Breast epithelium (tissue), 4 donors: ENCODE measurements around the gene LRCH4. TPM values are rescaled to one million over a fixed set of nuclear protein-coding genes. Genes with fewer than 3 reads are reported as not detected.
"Not testable (repeated sequence)": the region's sequence is repeated elsewhere in the genome, so short reads cannot be mapped to it uniquely, and the experiment has no call there.

Experiments used
- DNase-seq, 2 donors: peaks; one replicate each; pipeline ENCODE4 v3.0.0-alpha.2; 2019; ENCODE audit warnings: low spot score in 2 of 2
- H3K27ac ChIP-seq, 2 donors: fragments of 200-600 bp; sonication (generic) in 1 of 2; one replicate each; pipeline ENCODE4 v1.5.1; 2016 to 2019; ENCODE audit warnings: mild to moderate bottlenecking in 1 of 2
- H3K27me3 ChIP-seq, 2 donors: fragments of 200-600 bp; sonication (generic) in 1 of 2; one replicate each; pipeline versions ENCODE4 v1.5.1 to v1.6.0; 2017 to 2019; ENCODE audit warnings: control low read depth in 1 of 2, mild to moderate bottlenecking in 1 of 2
- H3K36me3 ChIP-seq: fragments of 200-600 bp; one replicate; pipeline ENCODE4 v1.5.1; 2019
- H3K4me1 ChIP-seq, 2 donors: fragments of 200-600 bp; sonication (generic); one replicate each; pipeline ENCODE4 v1.5.1; 2016 to 2019; ENCODE audit warnings: control low read depth in 1 of 2
- H3K4me3 ChIP-seq, 3 donors: fragments of 200-600 bp; sonication (generic); 1 replicate in 2 of 3; 2 replicates in 1 of 3; pipeline ENCODE4 v1.5.1; 2016 to 2019; ENCODE audit warnings: mild to moderate bottlenecking in 3 of 3, moderate library complexity in 2 of 3
- H3K9me3 ChIP-seq, 2 donors: fragments of 200-600 bp; sonication (generic) in 1 of 2; one replicate each; pipeline ENCODE4 v1.5.1; 2016 to 2019; ENCODE audit warnings: control low read depth in 1 of 2
- POLR2A ChIP-seq: fragments of 450-650 bp; IDR thresholded peaks from one replicate; pipeline ENCODE4 v1.6.1; 2016; ENCODE audit warnings: antibody characterized with exemption, mild to moderate bottlenecking, moderate library complexity
- POLR2AphosphoS5 ChIP-seq, 3 donors: sonication (generic); formaldehyde crosslinking; IDR thresholded peaks; one replicate each; pipeline ENCODE4 v1.6.1; 2017; ENCODE audit warnings: antibody characterized with exemption in 3 of 3
- intact Hi-C: fragments of 100-400 bp; cut with DNase I; formaldehyde crosslinking; loops from one replicate; pipeline ENCODE4 v1.15.1; 2023; ENCODE audit warnings: low total_unique reads
- total RNA-seq, 3 donors: library from RNA; depleted of rRNA; stranded (reverse); fragments of >200 nt; gene quantifications; one replicate each; pipeline ENCODE4 v1.1.0, GENCODE V29; 2016
- TF ChIP-seq, protein P1 (sequence below), 3 donors: fragments of 450-650 bp; IDR thresholded peaks; one replicate each; pipeline ENCODE4 v1.5.1; 2016 to 2017; ENCODE audit warnings: antibody characterized with exemption in 3 of 3, mild to moderate bottlenecking in 3 of 3, moderate library complexity in 3 of 3

Gene LRCH4
- total RNA-seq, 3 donors from 2014 or later = 49.6 to 89.1 (median 88.1) TPM

DNA sequence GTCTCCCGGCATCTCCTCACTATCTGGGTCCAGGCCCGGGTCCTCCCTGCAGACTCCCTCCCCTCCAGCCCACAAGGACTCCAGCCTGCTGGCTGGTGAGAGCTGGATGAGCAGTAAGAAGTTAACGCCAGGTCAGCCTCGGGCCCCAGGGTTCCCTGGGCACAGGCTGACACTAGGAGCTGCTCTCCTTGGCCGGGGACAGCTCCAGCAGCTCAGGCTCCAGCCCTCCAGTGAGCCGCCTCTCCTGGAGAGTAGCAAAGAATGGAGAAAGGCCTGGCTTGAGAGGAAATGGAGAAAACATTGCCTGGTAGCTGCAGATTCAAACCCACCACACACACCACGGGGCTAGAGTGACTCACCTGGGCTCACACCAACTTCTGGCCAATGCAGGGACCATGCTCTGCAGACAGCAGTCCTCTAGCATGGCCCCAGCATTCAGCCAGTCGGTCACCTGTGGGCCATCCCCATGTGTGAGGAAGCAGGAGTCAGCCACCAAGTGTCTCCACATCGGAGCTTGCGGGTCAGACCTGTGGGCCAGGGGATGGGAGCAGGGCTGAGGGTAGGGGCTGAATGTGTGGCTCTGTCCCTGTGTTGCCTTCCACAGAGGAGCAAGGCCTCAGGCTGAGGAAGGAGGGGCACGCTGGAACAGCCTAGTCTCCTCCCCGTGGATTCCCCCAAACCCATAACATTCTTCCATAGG lies 18.7 kb downstream of the LRCH4 start:
- H3K4me3 ChIP-seq = no peak overlapping the region
- no peak overlapping the region for H3K27ac ChIP-seq
- peaks cover 0 to 4% of the 10 kb centered on the region in 2 donors for H3K4me1 ChIP-seq
- intact Hi-C loops = no loop called here
- DNase-seq = peak in 1 of 2 donors; percentile 46
- H3K27me3 ChIP-seq = no peaks in the 10 kb centered on the region
- TF ChIP-seq, protein P1, sequence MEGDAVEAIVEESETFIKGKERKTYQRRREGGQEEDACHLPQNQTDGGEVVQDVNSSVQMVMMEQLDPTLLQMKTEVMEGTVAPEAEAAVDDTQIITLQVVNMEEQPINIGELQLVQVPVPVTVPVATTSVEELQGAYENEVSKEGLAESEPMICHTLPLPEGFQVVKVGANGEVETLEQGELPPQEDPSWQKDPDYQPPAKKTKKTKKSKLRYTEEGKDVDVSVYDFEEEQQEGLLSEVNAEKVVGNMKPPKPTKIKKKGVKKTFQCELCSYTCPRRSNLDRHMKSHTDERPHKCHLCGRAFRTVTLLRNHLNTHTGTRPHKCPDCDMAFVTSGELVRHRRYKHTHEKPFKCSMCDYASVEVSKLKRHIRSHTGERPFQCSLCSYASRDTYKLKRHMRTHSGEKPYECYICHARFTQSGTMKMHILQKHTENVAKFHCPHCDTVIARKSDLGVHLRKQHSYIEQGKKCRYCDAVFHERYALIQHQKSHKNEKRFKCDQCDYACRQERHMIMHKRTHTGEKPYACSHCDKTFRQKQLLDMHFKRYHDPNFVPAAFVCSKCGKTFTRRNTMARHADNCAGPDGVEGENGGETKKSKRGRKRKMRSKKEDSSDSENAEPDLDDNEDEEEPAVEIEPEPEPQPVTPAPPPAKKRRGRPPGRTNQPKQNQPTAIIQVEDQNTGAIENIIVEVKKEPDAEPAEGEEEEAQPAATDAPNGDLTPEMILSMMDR (IDR thresholded peaks at IDR 0.05) = no peak
- no peak for TF ChIP-seq POLR2A
- TF ChIP-seq POLR2AphosphoS5 (IDR thresholded peaks at IDR 0.05) = no peak
- H3K9me3 ChIP-seq = no peaks in the 10 kb centered on the region
- no peaks in the 10 kb centered on the region for H3K36me3 ChIP-seq

DNA sequence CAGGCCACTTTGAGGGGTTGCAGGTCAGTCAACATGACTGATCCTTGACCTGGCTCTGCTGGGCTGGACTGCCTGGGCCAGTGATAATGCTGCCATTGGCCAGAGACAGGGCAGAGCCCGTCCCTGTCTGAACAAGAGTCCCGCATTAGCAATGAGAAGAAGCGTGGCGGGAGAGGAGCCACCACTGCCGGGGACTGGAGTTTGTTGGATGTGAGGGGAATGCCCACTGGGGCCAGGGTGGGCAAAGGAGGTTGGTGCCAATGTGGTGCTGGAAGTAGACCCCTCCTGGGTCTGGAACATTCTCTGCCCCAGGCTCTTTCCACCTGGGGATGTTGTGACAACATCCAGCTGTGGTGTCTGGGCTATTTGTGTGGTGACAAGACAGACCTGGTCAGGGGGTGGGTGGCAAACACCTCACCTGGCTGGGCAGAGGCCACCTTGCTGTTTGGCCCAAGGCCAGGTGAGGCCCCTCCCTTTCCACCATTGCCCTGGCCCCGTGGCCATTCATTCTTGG lies 19.9 kb downstream of the LRCH4 start:
- no peak overlapping the region for H3K4me3 ChIP-seq
- peaks cover 0 to 4% of the 10 kb centered on the region in 2 donors for H3K4me1 ChIP-seq
- intact Hi-C loops = no loop called here
- peak in 1 of 2 donors; percentile 47 for DNase-seq
- no peaks in the 10 kb centered on the region for H3K27me3 ChIP-seq
- TF ChIP-seq POLR2A (no peak), POLR2AphosphoS5 (IDR thresholded peaks at IDR 0.05) (no peak)
- TF ChIP-seq, protein P1 (IDR thresholded peaks at IDR 0.05) = no peak
- H3K27ac ChIP-seq = no peak overlapping the region
- no peaks in the 10 kb centered on the region for H3K36me3 ChIP-seq
- no peaks in the 10 kb centered on the region for H3K9me3 ChIP-seq

DNA sequence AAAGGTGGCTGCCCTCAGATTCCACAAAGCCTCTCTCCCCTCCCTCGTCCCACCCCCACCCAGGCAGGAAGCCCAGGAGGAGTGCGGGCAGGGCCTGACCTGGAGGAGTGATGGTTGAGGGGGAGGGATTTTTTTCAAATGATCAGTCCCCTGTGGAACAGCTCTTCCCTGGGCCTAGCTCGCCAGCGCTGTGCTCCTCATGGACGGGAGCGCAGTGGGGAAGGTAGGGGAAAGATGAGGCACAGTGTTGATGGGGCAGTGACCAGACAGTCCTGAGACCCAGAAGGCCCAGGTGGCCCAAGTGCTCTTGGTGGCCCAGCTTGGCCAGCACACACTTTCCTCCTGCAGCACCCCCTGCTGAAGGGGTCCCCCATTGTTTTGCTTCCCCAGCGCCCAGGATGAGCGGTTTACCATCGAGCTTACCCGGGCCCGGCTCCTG lies 20.8 kb downstream of the LRCH4 start:
- H3K9me3 ChIP-seq = no peaks in the 10 kb centered on the region
- DNase-seq = no peak
- H3K4me3 ChIP-seq = no peak overlapping the region
- H3K36me3 ChIP-seq = no peaks in the 10 kb centered on the region
- TF ChIP-seq POLR2AphosphoS5 (IDR thresholded peaks at IDR 0.05) = no peak
- TF ChIP-seq POLR2A = no peak
- TF ChIP-seq, protein P1 (IDR thresholded peaks at IDR 0.05) = no peak
- H3K27ac ChIP-seq = no peak overlapping the region
- peaks cover 0 to 2% of the 10 kb centered on the region in 2 donors for H3K4me1 ChIP-seq
- H3K27me3 ChIP-seq = no peaks in the 10 kb centered on the region
- intact Hi-C loops = no loop called here

DNA sequence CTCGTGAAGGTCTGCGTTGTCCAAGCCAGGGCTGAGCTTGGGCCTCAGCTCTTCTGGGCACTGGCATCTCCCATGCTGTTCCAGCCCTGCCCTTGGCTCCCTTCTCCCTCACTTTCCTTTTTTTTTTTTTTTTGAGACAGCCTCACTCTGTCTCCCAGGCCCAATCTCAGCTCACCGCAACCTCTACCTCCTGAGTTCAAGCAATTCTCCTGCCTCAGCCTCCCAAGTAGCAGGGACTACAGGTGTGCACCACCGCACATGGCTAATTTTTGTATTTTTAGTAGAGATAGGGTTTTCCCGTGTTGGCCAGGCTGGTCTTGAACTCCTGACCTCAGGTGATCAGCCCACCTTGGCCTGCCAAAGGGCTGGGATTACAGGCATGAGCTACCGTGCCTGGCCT lies 21.5 kb downstream of the LRCH4 start:
- H3K4me1 ChIP-seq, DNase-seq, H3K9me3 ChIP-seq, H3K36me3 ChIP-seq, H3K27me3 ChIP-seq, H3K4me3 ChIP-seq, H3K27ac ChIP-seq: not testable (repeated sequence)
- intact Hi-C loops = loop anchor here (5.0 kb wide), 1 partner anchor 97 kb away; no protein-coding TSS in a partner anchor

DNA sequence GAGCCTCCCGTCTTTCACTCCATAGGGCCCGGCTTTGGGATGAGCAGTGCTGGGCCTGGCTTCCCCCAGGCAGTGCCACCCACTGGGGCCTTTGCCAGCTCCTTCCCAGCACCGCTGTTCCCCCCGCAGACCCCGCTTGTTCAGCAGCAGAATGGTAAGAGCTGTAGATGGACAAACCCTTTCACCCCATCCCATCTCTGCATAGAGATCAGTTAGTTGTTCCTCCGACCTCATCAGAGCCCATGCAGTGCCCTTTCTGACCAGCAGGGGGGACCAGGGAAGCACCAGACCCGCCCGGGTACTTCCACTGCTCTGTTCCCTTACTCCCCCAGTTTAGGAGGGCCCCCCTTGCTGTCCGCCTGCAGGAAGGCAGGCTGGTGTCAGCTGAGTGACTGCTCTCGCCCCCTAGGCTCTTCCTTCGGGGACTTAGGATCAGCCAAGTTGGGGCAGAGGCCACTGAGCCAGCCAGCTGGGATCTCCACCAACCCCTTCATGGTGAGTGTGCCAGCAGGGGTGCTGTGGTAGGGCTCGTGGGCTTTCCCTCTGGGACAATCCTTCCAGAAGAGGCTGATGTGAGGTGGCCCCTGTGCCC lies 22.0 kb downstream of the LRCH4 start:
- Histone ChIP-seq H3K27ac (no peak overlapping the region), H3K4me3 (no peak overlapping the region), H3K36me3 (no peaks in the 10 kb centered on the region), H3K27me3 (no peaks in the 10 kb centered on the region), H3K4me1 (no peaks in the 10 kb centered on the region), H3K9me3 (no peaks in the 10 kb centered on the region)
- TF ChIP-seq POLR2AphosphoS5 (IDR thresholded peaks at IDR 0.05) = no peak
- TF ChIP-seq, protein P1 (IDR thresholded peaks at IDR 0.05) = peak; percentile 85 to 92 (median 86)
- intact Hi-C loops = loop anchor here (5.0 kb wide), 1 partner anchor 97 kb away; no protein-coding TSS in a partner anchor
- peak; percentile 59 to 84 for DNase-seq
